GM20000 (cell line): ENCODE measurements around the gene BCAM.

ENCODE experiments used
- DNase-seq: peaks from one replicate; pipeline ENCODE4 v3.0.0; 2012; ENCODE audit warnings: low spot score
- CTCF ChIP-seq: IDR thresholded peaks from 2 replicates; pipeline ENCODE4 v1.5.1; 2012; ENCODE audit warnings: mild to moderate bottlenecking, control low read depth; ENCODE audit errors: extremely low read depth, missing control alignments

The BCAM gene

DNA sequence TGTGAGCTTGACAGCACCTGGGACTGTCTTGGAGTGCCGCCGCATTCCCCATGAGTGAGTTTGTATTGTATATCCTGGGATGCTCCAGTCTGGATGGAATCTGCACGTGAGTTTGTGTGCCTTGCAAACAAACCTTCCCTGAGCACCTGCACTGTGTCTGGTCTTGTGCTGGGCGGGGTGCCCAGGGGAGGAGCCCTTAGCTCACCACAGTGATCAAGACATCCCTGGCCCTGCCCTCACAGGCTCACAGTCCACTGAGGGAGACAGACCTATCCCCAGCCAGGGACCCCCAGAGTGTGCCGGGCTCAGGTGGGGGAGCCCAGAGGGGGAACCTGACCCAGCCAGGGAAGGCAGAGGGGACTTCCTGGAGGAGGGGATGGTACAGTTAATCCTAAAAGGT lies 1.7 kb upstream of the BCAM start:
- DNase-seq, result peak; percentile 14
- TF ChIP-seq CTCF, result no peak

- peak; percentile 71 for DNase-seq
- no peak for TF ChIP-seq CTCF
Observed at GRCh38 chr19:44807652-44808462, 1.0 kb upstream of the BCAM start.

GRCh38 chr19:44809577-44810233 lies 802 bp downstream of the BCAM start:
- no peak for DNase-seq
- no peak for TF ChIP-seq CTCF

- TF ChIP-seq CTCF, result no peak
- DNase-seq, result no peak
Observed at GRCh38 chr19:44810234-44811121, 1.6 kb downstream of the BCAM start.

DNA sequence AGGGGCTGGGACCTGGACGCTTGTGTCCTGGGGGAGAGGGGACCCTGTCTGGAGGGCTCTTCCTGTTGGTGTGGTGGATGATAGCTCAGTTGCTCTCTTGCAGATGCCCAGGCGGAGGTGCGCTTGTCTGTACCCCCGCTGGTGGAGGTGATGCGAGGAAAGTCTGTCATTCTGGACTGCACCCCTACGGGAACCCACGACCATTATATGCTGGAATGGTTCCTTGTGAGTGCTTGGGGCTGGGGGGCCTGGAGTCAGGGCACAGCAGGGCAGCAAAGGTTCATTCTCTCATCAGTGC lies 2.2 kb downstream of the BCAM start:
- TF ChIP-seq CTCF, result no peak
- no peak for DNase-seq

DNA sequence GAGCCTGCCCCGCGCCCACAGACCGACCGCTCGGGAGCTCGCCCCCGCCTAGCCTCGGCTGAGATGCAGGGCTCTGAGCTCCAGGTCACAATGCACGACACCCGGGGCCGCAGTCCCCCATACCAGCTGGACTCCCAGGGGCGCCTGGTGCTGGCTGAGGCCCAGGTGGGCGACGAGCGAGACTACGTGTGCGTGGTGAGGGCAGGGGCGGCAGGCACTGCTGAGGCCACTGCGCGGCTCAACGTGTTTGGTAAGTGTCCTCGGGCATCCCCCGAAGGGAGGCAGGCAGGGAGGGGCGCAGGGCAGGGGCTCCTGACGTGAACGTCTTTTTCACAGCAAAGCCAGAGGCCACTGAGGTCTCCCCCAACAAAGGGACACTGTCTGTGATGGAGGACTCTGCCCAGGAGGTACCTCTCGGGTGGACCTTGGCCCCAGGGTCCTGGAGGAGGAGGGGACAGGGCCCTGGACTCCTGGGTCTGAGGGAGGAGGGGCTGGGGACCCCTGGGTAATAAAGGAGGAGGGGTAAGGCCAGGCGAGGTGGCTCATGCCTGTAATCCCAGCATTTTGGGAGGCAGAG lies 3.3 kb downstream of the BCAM start:
- no peak for DNase-seq
- no peak for TF ChIP-seq CTCF
